GM12865 (cell line): ENCODE results near the gene WDR20.
"Not testable (repeated sequence)": the region's sequence is repeated elsewhere in the genome, so short reads cannot be mapped to it uniquely, and the experiment has no call there.

Experiments used
- DNase-seq: peaks from one replicate; pipeline ENCODE4 v3.0.0; 2010; ENCODE audit warnings: low read depth
- H3K4me3 ChIP-seq: 2 replicates; pipeline ENCODE4 v1.5.1; 2011; ENCODE audit warnings: mild to moderate bottlenecking, low read depth, low read length, control low read depth
- CTCF ChIP-seq: IDR thresholded peaks from 2 replicates; pipeline ENCODE4 v1.5.1; 2011; ENCODE audit warnings: low read length, control low read depth, low read depth, inconsistent platforms; ENCODE audit not compliant: insufficient read depth; ENCODE audit errors: missing control alignments

Gene WDR20

GRCh38 chr14:102158797-102159196 is 19.1 kb downstream of the WDR20 start:
- no peak overlapping the region for H3K4me3 ChIP-seq
- no peak for DNase-seq
- TF ChIP-seq CTCF: no peak

- TF ChIP-seq CTCF: no peak
- DNase-seq: no peak
- no peak overlapping the region for H3K4me3 ChIP-seq
These were observed 20.1 kb downstream of the WDR20 start for GRCh38 chr14:102159841-102160240.

GRCh38 chr14:102162487-102162886 is 22.8 kb downstream of the WDR20 start:
- no peak for DNase-seq
- H3K4me3 ChIP-seq: no peak overlapping the region
- TF ChIP-seq CTCF: no peak

- H3K4me3 ChIP-seq: no peak overlapping the region
- no peak for DNase-seq
- no peak for TF ChIP-seq CTCF
These were observed 24.5 kb downstream of the WDR20 start for GRCh38 chr14:102164241-102164641.

GRCh38 chr14:102164965-102165364 is 25.3 kb downstream of the WDR20 start:
- TF ChIP-seq CTCF: no peak
- no peak for DNase-seq
- H3K4me3 ChIP-seq: no peak overlapping the region

GRCh38 chr14:102170061-102170460 is 30.4 kb downstream of the WDR20 start:
- H3K4me3 ChIP-seq: no peak overlapping the region
- no peak for DNase-seq
- TF ChIP-seq CTCF: no peak

- no peak for TF ChIP-seq CTCF
- no peak for DNase-seq
- H3K4me3 ChIP-seq: no peak overlapping the region
These were observed 31.7 kb downstream of the WDR20 start for GRCh38 chr14:102171173-102172020.

- DNase-seq, H3K4me3 ChIP-seq: not testable (repeated sequence)
These were observed 32.2 kb downstream of the WDR20 start for GRCh38 chr14:102172021-102172272.

- not testable (repeated sequence) for DNase-seq, H3K4me3 ChIP-seq
These were observed 33.0 kb downstream of the WDR20 start for GRCh38 chr14:102172721-102173120.
